K562 (cell line): ENCODE measurements around the gene AIFM3. TPM values are rescaled to one million over a fixed set of nuclear protein-coding genes. Genes with fewer than 3 reads are reported as not detected.

Source experiments
- GTF2E2 ChIP-seq: fragments of 200-800 bp; sonication (Bioruptor generic); IDR thresholded peaks from 2 replicates; pipeline ENCODE4 v1.6.1; 2016; ENCODE audit warnings: missing genetic modification characterization, missing compliant biosample characterization
- JUND ChIP-seq, 2 experiments: IDR thresholded peaks; 2 replicates in 1 of 2; 3 replicates in 1 of 2; pipeline ENCODE4 v1.6.1; 2011; ENCODE audit warnings: borderline replicate concordance in 2 of 2, low read depth in 2 of 2, low read length in 2 of 2, improper control_type of control experiment in 1 of 2, missing biosample characterization in 1 of 2, missing genetic modification characterization in 1 of 2, missing genetic modification reagents in 1 of 2
- RCOR1 ChIP-seq, 2 experiments: IDR thresholded peaks; 2 replicates each; pipeline ENCODE4 v1.6.1; 2012; ENCODE audit warnings: low read depth in 2 of 2, low read length in 2 of 2, borderline replicate concordance in 1 of 2, improper control_type of control experiment in 1 of 2
- RREB1 ChIP-seq: fragments of 250-450 bp; sonication (Bioruptor Pico); IDR thresholded peaks from 2 replicates; pipeline ENCODE4 v1.4.0; 2020
- SETDB1 ChIP-seq: IDR thresholded peaks from one replicate; pipeline ENCODE4 v1.6.1; 2012; ENCODE audit warnings: low read length, control low read depth, inconsistent platforms
- ZFP1 ChIP-seq: fragments of 450-650 bp; formaldehyde crosslinking; IDR thresholded peaks from 2 replicates; pipeline ENCODE4 v1.4.0; 2020; ENCODE audit warnings: mild to moderate bottlenecking, mixed read lengths
- ZFPM2 ChIP-seq: fragments of 250-450 bp; sonication (Bioruptor Pico); IDR thresholded peaks from 2 replicates; pipeline ENCODE4 v1.5.1; 2022; ENCODE audit warnings: mild to moderate bottlenecking
- polyA plus RNA-seq, 8 experiments: library from polyadenylated mRNA; depleted of rRNA in 4 of 8; stranded (reverse) in 5 of 8; unstranded in 3 of 8; fragments of >200 nt; fragmentation: Nextera tagmentation in 2 of 8; fragmentation: Illumina TruSeq in 1 of 8; extraction: Ambion mirVana in 2 of 8; extraction: Trizol in 1 of 8; gene quantifications; 2 replicates each; pipeline versions ENCODE4 v1.2.1 to v1.2.3, GENCODE V29; 2011 to 2014; ENCODE audit warnings: inconsistent platforms in 1 of 8, missing spikeins in 1 of 8
- total RNA-seq, 7 experiments: library from RNA; depleted of rRNA in 6 of 7; stranded (reverse); fragments of >200 nt in 6 of 7; fragmentation: Illumina TruSeq in 2 of 7; extraction: Trizol in 2 of 7; gene quantifications; 2 replicates each; pipeline versions ENCODE4 v1.2.1 to v1.2.3, GENCODE V29; 2011 to 2021; ENCODE audit warnings: low replicate concordance in 1 of 7

The AIFM3 gene
- total and polyA plus RNA-seq, 9 of the 15 experiments (the other 6 are each of a cell fraction or from before 2014, with no cell fraction given), result 0.03 to 0.20 (median 0.07) TPM; not detected in 1

- TF ChIP-seq RREB1 (0 out of 2 replicates have a peak, but pooled peaks have one; percentile 31), ZFP1 (CRISPR knock-in tag) (0 out of 2 replicates have a peak, but pooled peaks have one; percentile 3), ZFPM2 (0 out of 2 replicates have a peak, but pooled peaks have one; percentile 30), RCOR1 (IDR thresholded peaks at IDR 0.05; ENCODE audit: borderline replicate concordance in 1 of 2, low read depth in 2 of 2, low read length in 2 of 2) (0 out of 4 replicates have a peak, but pooled peaks of 1 of the 2 experiments have one; percentile 11), SETDB1 (peak; percentile 19), JUND (IDR thresholded peaks at IDR 0.05; ENCODE audit: borderline replicate concordance, low read depth, low read length) (no peak), JUND (tag; IDR thresholded peaks at IDR 0.05; ENCODE audit: borderline replicate concordance, low read depth, low read length) (no peak), GTF2E2 (tag) (no peak)
These were observed 16.2 kb downstream of the AIFM3 start (continued) for GRCh38 chr22:20983081-20983771.
